Measurements from ENCODE around the gene TPO. TPM values are rescaled to one million over a fixed set of nuclear protein-coding genes. Genes with fewer than 3 reads are reported as not detected.
"Not testable (repeated sequence)": the region's sequence is repeated elsewhere in the genome, so short reads cannot be mapped to it uniquely, and the experiment has no call there.

TPO gene
- total RNA-seq, 2 donors from 2014 or later = 6.0 to 6.5 TPM

GRCh38 chr2:1561811-1562421, 148.7 kb downstream of the TPO start:
- intact Hi-C loops (cut with DNase I) = no loop called here
- DNase-seq (ENCODE audit: low spot score) = no peak

DNA sequence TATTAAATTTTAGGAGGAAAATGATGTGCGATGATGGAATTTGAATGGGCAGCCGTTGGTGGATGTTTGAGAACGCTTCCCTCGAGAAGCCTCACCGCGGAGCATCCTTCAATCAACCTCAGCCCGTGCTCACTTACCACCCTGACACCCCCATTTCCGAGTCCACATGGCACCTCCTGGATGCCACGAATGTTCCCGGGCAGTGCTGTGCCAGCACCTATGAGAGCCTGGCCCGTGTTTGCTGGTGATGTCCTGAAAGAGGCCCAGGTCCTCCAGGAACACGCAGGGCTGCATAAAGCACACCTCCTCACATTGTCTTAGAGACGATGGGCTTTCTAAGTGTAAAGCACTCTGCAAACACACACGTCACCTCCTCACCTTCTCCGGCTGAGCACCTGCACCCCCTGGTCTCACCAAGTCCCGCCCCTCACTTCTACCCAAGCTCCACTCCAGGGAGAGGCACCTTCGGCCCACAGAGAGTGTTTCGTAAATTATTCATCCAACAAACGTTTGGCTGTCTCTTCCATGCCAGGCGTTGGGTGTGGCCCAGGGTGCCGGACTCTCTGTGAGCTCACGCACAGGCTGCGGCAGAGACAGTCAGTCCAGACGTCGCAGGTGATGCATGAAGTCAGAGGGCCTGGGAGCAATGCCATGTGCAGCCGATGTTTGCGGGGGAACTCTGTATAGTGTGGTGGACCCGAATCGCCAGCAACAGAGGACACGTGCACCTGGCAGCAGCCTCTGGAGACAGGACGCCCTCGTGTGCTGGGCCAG, 150.0 kb downstream of the TPO start:
- DNase-seq (ENCODE audit: low spot score) = peak; percentile 74
- intact Hi-C loops (cut with DNase I) = no loop called here

- DNase-seq (ENCODE audit: low spot score) = peak; percentile 76
- intact Hi-C loops (cut with DNase I) = no loop called here
Observed at GRCh38 chr2:1563943-1564891, 151.0 kb downstream of the TPO start.

DNA sequence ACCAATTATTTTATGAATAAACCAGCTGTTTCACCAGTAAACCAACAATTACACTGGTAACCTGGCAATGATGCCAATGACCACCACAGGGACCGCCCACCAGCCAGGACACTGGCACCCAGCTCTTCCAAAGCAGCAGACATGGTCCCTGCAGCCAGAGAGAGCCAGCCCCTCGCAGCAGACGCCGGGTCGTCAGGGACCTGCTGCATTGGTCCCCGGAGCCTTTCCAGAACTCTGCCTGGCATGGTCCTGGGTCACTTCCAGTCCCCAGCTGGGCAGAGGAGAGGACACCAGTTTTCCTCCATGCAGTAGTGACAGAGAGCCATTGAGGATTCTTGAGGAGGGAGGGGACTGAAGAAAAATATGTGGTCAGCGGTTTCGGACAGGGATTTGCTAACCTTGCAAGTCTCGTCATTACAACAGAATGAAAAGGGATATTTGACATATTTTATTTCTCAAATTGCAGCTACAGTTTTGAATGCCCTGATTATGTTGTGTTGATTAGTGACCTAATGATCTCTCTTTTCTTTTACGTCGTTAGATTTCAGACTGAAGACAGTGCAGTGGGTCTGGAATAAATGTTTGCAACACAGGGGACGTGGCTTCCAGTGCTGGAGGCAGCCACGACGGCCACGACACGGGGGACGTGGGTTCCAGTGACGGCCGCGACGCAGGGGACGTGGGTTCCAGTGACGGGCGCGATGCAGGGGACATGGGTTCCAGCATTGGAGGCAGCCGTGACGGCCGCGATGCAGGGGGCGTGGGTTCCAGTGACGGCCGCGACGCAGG, 154.5 kb downstream of the TPO start:
- DNase-seq (ENCODE audit: low spot score) = no peak
- intact Hi-C loops (cut with DNase I) = no loop called here

GRCh38 chr2:1568345-1568668, 155.0 kb downstream of the TPO start:
- intact Hi-C loops (cut with DNase I) = not testable (repeated sequence)
- DNase-seq (ENCODE audit: low spot score) = peak; percentile 67

DNA sequence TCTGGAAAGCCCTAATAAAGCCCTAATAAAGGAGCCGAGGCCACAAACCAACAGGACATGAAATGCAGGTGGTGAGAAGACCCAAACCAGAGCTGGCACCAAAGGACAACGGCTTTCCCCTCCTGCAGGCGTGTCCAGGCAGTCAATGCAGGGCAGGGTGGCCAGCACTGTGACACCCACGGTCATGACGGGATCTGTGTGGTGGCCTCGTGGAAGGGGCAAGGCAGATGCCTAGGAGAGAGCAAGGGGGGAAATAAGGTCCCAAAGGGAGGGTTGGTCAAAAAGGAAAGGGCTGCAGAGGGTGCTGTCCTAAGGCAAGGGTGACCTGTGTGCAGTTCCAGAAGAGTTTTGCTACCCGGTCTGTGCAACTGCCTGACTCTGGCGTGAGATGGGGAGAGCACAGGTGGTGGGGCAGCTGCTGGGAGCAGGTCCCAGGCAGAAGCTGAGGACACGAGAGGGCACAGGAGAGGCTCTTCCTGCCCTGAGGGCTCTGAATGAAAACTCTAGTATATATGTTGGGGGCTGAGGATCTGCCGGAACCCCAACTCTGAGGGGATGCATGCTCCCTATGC, 156.7 kb downstream of the TPO start:
- intact Hi-C loops (cut with DNase I) = no loop called here
- DNase-seq (ENCODE audit: low spot score) = no peak

GRCh38 chr2:1571477-1572417, 158.5 kb downstream of the TPO start:
- intact Hi-C loops (cut with DNase I) = no loop called here
- DNase-seq (ENCODE audit: low spot score) = peak; percentile 71

DNA sequence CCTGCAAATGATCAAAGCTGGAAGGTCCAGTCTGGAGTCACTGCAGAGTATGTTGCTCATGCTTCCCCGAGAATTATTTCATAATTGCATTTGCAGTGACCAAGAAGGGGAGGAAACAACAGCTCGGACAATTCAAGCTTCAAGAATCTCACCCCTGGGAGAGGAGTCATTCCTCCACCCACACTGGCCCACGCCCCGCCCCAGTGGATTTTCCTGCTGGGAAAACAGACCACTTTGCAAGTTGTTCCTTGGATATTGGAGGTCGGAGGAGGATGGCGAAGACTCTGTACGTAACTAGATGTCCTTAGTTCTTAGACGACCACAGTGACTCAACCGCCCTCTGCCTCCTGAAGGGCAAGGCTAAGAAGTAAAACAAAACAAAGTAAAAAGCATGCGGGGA, 159.4 kb downstream of the TPO start:
- intact Hi-C loops (cut with DNase I) = no loop called here
- peak; percentile 86 for DNase-seq (ENCODE audit: low spot score)

DNA sequence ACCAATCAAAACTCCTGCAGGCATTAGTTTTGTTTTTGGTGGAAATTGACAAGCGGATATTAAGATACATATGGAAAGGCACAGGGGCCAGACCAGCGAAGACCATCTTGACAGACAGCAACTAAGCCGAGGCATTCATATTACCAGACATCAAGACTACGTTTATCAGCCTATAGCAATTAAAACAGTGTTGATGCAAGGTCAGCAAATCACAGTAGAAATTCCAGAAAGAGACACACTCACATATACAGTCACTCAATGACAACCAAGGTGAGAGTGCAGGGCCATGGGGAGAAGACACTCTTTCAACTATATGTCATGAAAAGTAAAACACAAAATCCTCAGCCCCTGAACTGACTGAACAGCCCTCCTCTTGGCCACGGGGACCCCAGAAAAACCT, 164.6 kb downstream of the TPO start:
- no peak for DNase-seq (ENCODE audit: low spot score)
- intact Hi-C loops (cut with DNase I) = no loop called here

DNA sequence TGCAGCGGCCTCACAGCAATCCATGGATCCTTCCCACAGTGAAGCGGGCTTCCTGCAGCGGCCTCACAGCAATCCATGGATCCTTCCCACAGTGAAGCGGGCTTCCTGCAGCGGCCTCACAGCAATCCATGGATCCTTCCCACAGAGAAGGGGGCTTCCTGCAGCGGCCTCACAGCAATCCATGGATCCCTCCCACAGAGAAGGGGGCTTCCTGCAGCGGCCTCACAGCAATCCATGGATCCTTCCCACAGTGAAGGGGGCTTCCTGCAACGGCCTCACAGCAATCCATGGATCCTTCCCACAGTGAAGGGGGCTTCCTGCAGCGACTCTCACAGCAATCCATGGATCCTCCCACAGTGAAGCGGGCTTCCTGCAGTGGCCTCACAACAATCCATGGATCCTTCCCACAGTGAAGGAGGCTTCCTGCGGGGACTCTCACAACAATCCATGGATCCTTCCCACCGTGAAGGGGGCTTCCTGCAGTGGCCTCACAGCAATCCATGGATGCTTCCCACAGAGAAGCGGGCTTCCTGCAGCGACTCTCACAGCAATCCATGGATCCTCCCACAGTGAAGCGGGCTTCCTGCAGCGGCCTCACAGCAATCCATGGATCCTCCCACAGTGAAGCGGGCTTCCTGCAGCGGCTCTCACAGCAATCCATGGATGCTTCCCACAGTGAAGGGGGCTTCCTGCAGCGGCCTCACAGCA, 168.1 kb downstream of the TPO start:
- DNase-seq (ENCODE audit: low spot score) = peak; percentile 32
- intact Hi-C loops (cut with DNase I) = not testable (repeated sequence)

DNA sequence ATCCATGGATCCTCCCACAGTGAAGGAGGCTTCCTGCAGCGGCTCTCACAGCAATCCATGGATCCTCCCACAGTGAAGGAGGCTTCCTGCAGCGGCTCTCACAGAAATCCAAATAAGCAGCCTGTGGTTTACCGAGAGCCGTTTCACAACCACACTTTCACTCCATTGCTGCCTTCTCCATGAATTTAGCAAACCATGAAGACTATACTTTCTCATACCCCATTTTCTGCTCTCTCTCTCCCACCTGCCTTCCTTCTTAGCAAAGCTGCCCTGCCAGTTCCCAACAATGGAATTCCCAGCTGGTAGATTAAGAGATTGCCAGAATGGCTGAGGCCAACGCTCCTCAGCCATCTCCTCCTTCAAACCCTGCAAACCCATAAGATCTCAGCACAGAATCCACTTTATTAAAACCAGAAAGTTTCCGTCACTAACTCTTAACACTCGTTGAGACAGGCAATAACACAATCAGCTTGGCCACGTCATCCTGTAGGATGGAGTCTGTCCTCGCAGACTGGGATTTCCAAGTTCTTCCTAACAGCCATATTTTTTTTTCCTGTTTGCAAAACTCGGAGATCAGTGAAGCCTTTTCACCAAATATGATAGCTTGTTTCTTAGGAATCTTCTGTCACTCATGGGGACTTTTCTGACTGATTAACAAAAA, 168.8 kb downstream of the TPO start:
- peak; percentile 2 for DNase-seq (ENCODE audit: low spot score)
- intact Hi-C loops (cut with DNase I) = no loop called here

- intact Hi-C loops (cut with DNase I) = no loop called here
- peak; percentile 68 for DNase-seq (ENCODE audit: low spot score)
Observed at GRCh38 chr2:1582891-1583341, 169.7 kb downstream of the TPO start.

DNA sequence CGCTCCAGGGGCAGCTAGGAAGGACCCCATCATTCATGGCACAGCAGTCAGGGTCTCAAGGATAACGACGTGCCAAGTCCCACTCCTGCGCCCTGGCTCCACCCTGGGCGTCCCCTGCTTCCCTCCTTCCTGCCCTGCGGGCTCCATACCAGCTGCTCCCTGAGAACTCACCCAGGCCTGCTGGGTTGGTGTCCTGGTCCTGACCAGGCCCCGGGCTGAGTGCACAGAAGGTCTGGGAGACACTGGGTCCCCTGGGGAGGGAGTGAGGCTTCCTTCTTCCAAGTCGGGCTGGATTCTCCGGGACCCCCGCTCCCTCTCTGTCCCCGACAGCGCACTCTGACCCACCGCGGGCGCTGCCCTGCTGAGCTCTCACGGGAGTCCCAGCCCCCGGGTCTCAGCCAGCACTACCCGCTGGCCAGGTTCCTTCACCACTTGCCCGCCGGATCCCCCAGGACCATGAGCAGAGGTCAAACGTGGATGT, 170.8 kb downstream of the TPO start:
- peak; percentile 58 for DNase-seq (ENCODE audit: low spot score)
- intact Hi-C loops (cut with DNase I) = no loop called here

- DNase-seq (ENCODE audit: low spot score) = peak; percentile 40
- intact Hi-C loops (cut with DNase I) = no loop called here
Observed at GRCh38 chr2:1584691-1585485, 171.6 kb downstream of the TPO start.

DNA sequence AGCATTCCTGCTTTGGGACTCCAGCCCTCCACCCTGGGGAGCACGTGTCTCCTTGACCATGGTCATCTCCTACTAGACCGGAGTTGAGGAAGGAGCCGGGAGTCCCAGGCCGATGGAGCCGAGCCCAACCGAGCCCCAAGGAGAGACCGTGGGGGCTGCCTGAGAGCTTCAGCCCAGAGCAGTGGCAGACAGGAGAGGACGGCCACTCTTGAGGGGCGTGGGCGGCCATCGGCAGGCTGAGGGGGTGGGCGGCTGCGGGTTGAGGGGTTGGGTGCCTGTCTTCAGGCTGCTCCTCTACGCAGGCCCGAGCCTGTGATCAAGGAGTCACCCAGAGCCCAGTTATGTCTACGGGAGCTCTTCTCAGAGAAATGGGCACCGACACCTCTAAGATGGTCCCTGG, 172.4 kb downstream of the TPO start:
- DNase-seq (ENCODE audit: low spot score) = peak; percentile 76
- intact Hi-C loops (cut with DNase I) = no loop called here
